NB4 (cell line): ENCODE measurements around the gene MPPED1.

ENCODE experiments used
- MAX ChIP-seq: IDR thresholded peaks from 2 replicates; pipeline ENCODE4 v1.6.1; 2011; ENCODE audit warnings: low read depth, low read length
- TF ChIP-seq, protein P1 (sequence below): IDR thresholded peaks from one replicate; pipeline ENCODE4 v1.5.1; 2012; ENCODE audit warnings: low read depth, low read length

DNA sequence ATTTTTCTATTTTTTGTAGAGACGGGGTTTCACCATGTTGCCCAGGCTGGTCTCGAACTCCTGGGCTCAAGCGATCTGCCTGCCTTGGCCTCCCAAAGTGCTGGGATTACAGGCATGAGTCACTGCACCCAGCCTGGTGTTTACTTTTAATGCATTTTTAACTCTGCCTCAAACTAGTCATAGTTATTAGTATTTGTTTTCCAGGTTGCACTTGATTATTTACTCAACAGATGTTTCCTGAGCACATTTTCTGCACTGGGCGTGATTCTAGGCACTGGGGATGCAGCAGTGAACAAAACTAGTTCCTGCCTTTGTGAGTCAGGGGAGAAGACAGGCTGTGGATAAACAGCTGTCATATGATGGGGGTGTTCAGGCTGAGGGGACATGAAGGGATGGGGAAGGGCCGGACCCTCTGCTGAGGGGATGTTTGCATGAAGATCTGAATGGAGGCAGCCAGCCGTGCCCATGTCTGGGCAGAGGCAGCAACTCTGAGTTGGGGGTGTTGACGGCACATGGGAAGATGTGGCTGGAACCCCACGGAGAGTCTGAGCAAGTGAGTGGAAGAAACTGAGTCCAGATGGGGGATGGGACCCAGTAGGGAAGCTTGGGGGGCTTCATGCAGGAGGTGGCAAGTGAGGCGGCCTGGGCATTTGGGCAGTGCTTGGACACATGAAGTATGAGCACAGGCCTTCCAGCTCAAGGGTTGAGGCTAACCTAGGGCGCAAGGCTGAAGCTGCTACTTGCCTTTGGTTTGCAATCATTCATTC lies 34.4 kb downstream of the MPPED1 start:
- TF ChIP-seq, protein P1, sequence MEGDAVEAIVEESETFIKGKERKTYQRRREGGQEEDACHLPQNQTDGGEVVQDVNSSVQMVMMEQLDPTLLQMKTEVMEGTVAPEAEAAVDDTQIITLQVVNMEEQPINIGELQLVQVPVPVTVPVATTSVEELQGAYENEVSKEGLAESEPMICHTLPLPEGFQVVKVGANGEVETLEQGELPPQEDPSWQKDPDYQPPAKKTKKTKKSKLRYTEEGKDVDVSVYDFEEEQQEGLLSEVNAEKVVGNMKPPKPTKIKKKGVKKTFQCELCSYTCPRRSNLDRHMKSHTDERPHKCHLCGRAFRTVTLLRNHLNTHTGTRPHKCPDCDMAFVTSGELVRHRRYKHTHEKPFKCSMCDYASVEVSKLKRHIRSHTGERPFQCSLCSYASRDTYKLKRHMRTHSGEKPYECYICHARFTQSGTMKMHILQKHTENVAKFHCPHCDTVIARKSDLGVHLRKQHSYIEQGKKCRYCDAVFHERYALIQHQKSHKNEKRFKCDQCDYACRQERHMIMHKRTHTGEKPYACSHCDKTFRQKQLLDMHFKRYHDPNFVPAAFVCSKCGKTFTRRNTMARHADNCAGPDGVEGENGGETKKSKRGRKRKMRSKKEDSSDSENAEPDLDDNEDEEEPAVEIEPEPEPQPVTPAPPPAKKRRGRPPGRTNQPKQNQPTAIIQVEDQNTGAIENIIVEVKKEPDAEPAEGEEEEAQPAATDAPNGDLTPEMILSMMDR, result no peak
- no peak for TF ChIP-seq MAX
